Stomach (tissue), 4 donors: ENCODE measurements around the gene NRSN2.

Experiments
- EP300 ChIP-seq: sonication (generic); formaldehyde crosslinking; IDR thresholded peaks from one replicate; pipeline ENCODE4 v1.6.1; 2017; ENCODE audit warnings: antibody characterized with exemption
- POLR2A ChIP-seq, 4 donors: fragments of 450-650 bp; IDR thresholded peaks; one replicate each; pipeline ENCODE4 v1.6.1; 2016; ENCODE audit warnings: antibody characterized with exemption in 4 of 4, control low read depth in 2 of 4, mild to moderate bottlenecking in 1 of 4, moderate library complexity in 1 of 4
- POLR2AphosphoS5 ChIP-seq, 3 donors: sonication (generic); formaldehyde crosslinking; IDR thresholded peaks; one replicate each; pipeline ENCODE4 v1.6.1; 2016; ENCODE audit warnings: antibody characterized with exemption in 3 of 3
- TF ChIP-seq, protein P1 (sequence below), 7 experiments: fragments of 450-650 bp in 4 of 7; fragments of 200-600 bp in 3 of 7; sonication (generic) in 3 of 7; IDR thresholded peaks; one replicate each; pipeline ENCODE4 v1.5.1; 2016 to 2019; ENCODE audit warnings: antibody characterized with exemption in 7 of 7, control low read depth in 2 of 7, mild to moderate bottlenecking in 1 of 7

DNA sequence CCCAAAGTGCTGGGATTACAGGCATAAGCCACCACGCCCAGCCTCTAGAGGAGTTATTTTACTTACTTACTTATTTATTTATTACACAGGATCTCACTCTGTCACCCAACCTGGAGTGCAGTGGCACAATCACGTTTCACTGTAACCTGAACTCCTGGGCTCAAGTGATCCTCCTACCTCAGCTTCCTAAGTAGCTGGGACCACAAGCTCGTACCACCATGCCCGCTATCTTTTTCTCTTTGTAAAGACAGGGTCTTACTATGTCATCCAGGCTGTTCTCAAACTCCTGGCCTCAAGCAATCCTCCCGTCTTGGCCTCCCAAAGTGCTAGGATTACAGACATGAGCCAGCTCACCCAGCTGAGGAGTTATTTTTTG lies 32.0 kb downstream of the NRSN2 start:
- TF ChIP-seq, protein P1, sequence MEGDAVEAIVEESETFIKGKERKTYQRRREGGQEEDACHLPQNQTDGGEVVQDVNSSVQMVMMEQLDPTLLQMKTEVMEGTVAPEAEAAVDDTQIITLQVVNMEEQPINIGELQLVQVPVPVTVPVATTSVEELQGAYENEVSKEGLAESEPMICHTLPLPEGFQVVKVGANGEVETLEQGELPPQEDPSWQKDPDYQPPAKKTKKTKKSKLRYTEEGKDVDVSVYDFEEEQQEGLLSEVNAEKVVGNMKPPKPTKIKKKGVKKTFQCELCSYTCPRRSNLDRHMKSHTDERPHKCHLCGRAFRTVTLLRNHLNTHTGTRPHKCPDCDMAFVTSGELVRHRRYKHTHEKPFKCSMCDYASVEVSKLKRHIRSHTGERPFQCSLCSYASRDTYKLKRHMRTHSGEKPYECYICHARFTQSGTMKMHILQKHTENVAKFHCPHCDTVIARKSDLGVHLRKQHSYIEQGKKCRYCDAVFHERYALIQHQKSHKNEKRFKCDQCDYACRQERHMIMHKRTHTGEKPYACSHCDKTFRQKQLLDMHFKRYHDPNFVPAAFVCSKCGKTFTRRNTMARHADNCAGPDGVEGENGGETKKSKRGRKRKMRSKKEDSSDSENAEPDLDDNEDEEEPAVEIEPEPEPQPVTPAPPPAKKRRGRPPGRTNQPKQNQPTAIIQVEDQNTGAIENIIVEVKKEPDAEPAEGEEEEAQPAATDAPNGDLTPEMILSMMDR (IDR thresholded peaks at IDR 0.05): no peak
- TF ChIP-seq EP300 (no peak), POLR2A (IDR thresholded peaks at IDR 0.05) (no peak), POLR2AphosphoS5 (IDR thresholded peaks at IDR 0.05) (no peak)
